Large intestine (tissue), 3 donors: ENCODE measurements around the gene TMC1. TPM values are rescaled to one million over a fixed set of nuclear protein-coding genes. Genes with fewer than 3 reads are reported as not detected.

Experiments used
- DNase-seq, 2 donors: peaks; one replicate each; pipeline versions ENCODE4 v3.0.0 to v3.0.0-alpha.2; 2013
- H3K27ac ChIP-seq: one replicate; pipeline ENCODE4 v1.5.1; 2013; ENCODE audit warnings: low read length
- H3K27me3 ChIP-seq: 2 replicates; pipeline ENCODE4 v1.6.1; 2013; ENCODE audit warnings: low read length; ENCODE audit not compliant: control insufficient read depth, insufficient read depth
- H3K36me3 ChIP-seq: 2 replicates; pipeline ENCODE4 v1.6.1; 2013; ENCODE audit warnings: low read length; ENCODE audit not compliant: control insufficient read depth, insufficient read depth
- H3K4me1 ChIP-seq: one replicate; pipeline ENCODE4 v1.6.1; 2013; ENCODE audit warnings: low read length; ENCODE audit not compliant: control insufficient read depth, insufficient read depth
- H3K4me3 ChIP-seq: one replicate; pipeline ENCODE4 v1.5.1; 2013; ENCODE audit warnings: low read length
- H3K9me3 ChIP-seq: one replicate; pipeline ENCODE4 v1.6.1; 2013; ENCODE audit warnings: mild to moderate bottlenecking, low read depth, low read length, moderate library complexity; ENCODE audit not compliant: control insufficient read depth
- WGBS: methylation state at CpG from one replicate; pipeline ENCODE4 v1.1.5; 2013; ENCODE audit warnings: low lambda C conversion rate; ENCODE audit not compliant: insufficient coverage; 5-methylcytosine and 5-hydroxymethylcytosine counted together
- polyA plus RNA-seq: library from polyadenylated mRNA; unstranded; fragments of 120-200 nt; gene quantifications from one replicate; pipeline ENCODE4 v1.2.1, GENCODE V29; 2013

The TMC1 gene
- polyA plus RNA-seq, 1 donor, result 0.16 TPM

- Histone ChIP-seq H3K36me3 (no peaks in the 10 kb centered on the region), H3K4me1 (no peaks in the 10 kb centered on the region), H3K27ac (no peak overlapping the region), H3K9me3 (peaks cover 2% of the 10 kb centered on the region), H3K4me3 (no peak overlapping the region), H3K27me3 (no peaks in the 10 kb centered on the region)
- DNase-seq, result no peak
- no CpG with 5 or more reads among the region's 2 CpGs for WGBS
Observed at GRCh38 chr9:72674961-72675360, 153.6 kb downstream of the TMC1 start.

- DNase-seq, result peak in 1 of 2 donors; percentile 22
- WGBS, result no CpG with 5 or more reads among the region's 1 CpG
- no peak overlapping the region for H3K4me3 ChIP-seq
- H3K27ac ChIP-seq, result no peak overlapping the region
- no peaks in the 10 kb centered on the region for H3K27me3 ChIP-seq
- H3K9me3 ChIP-seq, result peaks cover 2% of the 10 kb centered on the region
- no peaks in the 10 kb centered on the region for H3K4me1 ChIP-seq
- no peaks in the 10 kb centered on the region for H3K36me3 ChIP-seq
Observed at GRCh38 chr9:72675586-72675985, 154.2 kb downstream of the TMC1 start.

GRCh38 chr9:72680593-72681282 lies 159.3 kb downstream of the TMC1 start:
- Histone ChIP-seq H3K4me3 (no peak overlapping the region), H3K36me3 (no peaks in the 10 kb centered on the region), H3K4me1 (no peaks in the 10 kb centered on the region), H3K27me3 (no peaks in the 10 kb centered on the region), H3K9me3 (no peaks in the 10 kb centered on the region), H3K27ac (no peak overlapping the region)
- 40% methylated on average over 1 of the region's 2 CpGs for WGBS
- DNase-seq, result no peak

- Histone ChIP-seq H3K36me3 (no peaks in the 10 kb centered on the region), H3K4me3 (no peak overlapping the region), H3K27me3 (no peaks in the 10 kb centered on the region), H3K4me1 (no peaks in the 10 kb centered on the region), H3K27ac (no peak overlapping the region), H3K9me3 (no peaks in the 10 kb centered on the region)
- no peak for DNase-seq
- no CpG with 5 or more reads among the region's 1 CpG for WGBS
Observed at GRCh38 chr9:72681283-72681630, 159.8 kb downstream of the TMC1 start.

- H3K27ac ChIP-seq, result no peak overlapping the region
- H3K36me3 ChIP-seq, result no peaks in the 10 kb centered on the region
- no peaks in the 10 kb centered on the region for H3K27me3 ChIP-seq
- H3K4me1 ChIP-seq, result no peaks in the 10 kb centered on the region
- no peak overlapping the region for H3K4me3 ChIP-seq
- WGBS, result 100% methylated on average over 1 of the region's 2 CpGs
- no peaks in the 10 kb centered on the region for H3K9me3 ChIP-seq
- no peak for DNase-seq
Observed at GRCh38 chr9:72684615-72685014, 163.2 kb downstream of the TMC1 start.

GRCh38 chr9:72685911-72686310 lies 164.5 kb downstream of the TMC1 start:
- Histone ChIP-seq H3K4me1 (no peaks in the 10 kb centered on the region), H3K4me3 (no peak overlapping the region), H3K36me3 (no peaks in the 10 kb centered on the region), H3K9me3 (peaks cover 3% of the 10 kb centered on the region), H3K27ac (no peak overlapping the region), H3K27me3 (no peaks in the 10 kb centered on the region)
- DNase-seq, result no peak
- no CpG with 5 or more reads among the region's 2 CpGs for WGBS

GRCh38 chr9:72687331-72687730 lies 165.9 kb downstream of the TMC1 start:
- peaks cover 3% of the 10 kb centered on the region for H3K9me3 ChIP-seq
- no peaks in the 10 kb centered on the region for H3K36me3 ChIP-seq
- H3K4me3 ChIP-seq, result no peak overlapping the region
- no peaks in the 10 kb centered on the region for H3K27me3 ChIP-seq
- no peak for DNase-seq
- H3K27ac ChIP-seq, result no peak overlapping the region
- H3K4me1 ChIP-seq, result no peaks in the 10 kb centered on the region

GRCh38 chr9:72691671-72692070 lies 170.3 kb downstream of the TMC1 start:
- Histone ChIP-seq H3K36me3 (no peaks in the 10 kb centered on the region), H3K27me3 (no peaks in the 10 kb centered on the region)

GRCh38 chr9:72695365-72695764 lies 174.0 kb downstream of the TMC1 start:
- Histone ChIP-seq H3K36me3 (no peaks in the 10 kb centered on the region), H3K27ac (no peak overlapping the region), H3K9me3 (peaks cover 3% of the 10 kb centered on the region), H3K4me1 (no peaks in the 10 kb centered on the region), H3K4me3 (no peak overlapping the region), H3K27me3 (no peaks in the 10 kb centered on the region)
- WGBS, result no CpG with 5 or more reads among the region's 3 CpGs
- DNase-seq, result peak in 1 of 2 donors; percentile 6

More at GRCh38 chr9:72691671-72692070, 170.3 kb downstream of the TMC1 start:
- Histone ChIP-seq H3K27ac (no peak overlapping the region), H3K4me3 (no peak overlapping the region), H3K4me1 (no peaks in the 10 kb centered on the region), H3K9me3 (peaks cover 3% of the 10 kb centered on the region)
- no peak for DNase-seq

GRCh38 chr9:72696511-72696910 lies 175.1 kb downstream of the TMC1 start:
- Histone ChIP-seq H3K9me3 (no peaks in the 10 kb centered on the region), H3K27me3 (no peaks in the 10 kb centered on the region), H3K4me3 (no peak overlapping the region), H3K36me3 (no peaks in the 10 kb centered on the region), H3K4me1 (no peaks in the 10 kb centered on the region), H3K27ac (no peak overlapping the region)
- no peak for DNase-seq

- no peak for DNase-seq
- H3K27ac ChIP-seq, result no peak overlapping the region
- H3K27me3 ChIP-seq, result no peaks in the 10 kb centered on the region
- H3K9me3 ChIP-seq, result no peaks in the 10 kb centered on the region
- no peaks in the 10 kb centered on the region for H3K4me1 ChIP-seq
- H3K4me3 ChIP-seq, result no peak overlapping the region
- 100% methylated on average over 1 of the region's 3 CpGs for WGBS
- H3K36me3 ChIP-seq, result no peaks in the 10 kb centered on the region
Observed at GRCh38 chr9:72701510-72701909, 180.1 kb downstream of the TMC1 start.
